ENCODE data around the gene KCNJ6. TPM values are rescaled to one million over a fixed set of nuclear protein-coding genes. Genes with fewer than 3 reads are reported as not detected.

The KCNJ6 gene
- total and polyA plus RNA-seq, 9 of the 15 experiments (the other 6 are each of a cell fraction or from before 2014, with no cell fraction given), result 0.06 to 0.21 (median 0.13) TPM; not detected in 1

GRCh38 chr21:37620401-37620800 lies 295.9 kb downstream of the KCNJ6 start:
- intact Hi-C loops (cut with micrococcal nuclease), result no loop called here
- no peak overlapping the region for H3K4me3 ChIP-seq
- DNase-seq (ENCODE audit: extremely low read depth in 1 of 4, low spot score in 3 of 4) (no peak), ATAC-seq (no peak), FAIRE-seq (no peak)
- no peaks in the 10 kb centered on the region for H3K79me2 ChIP-seq (ENCODE audit: control insufficient read depth, insufficient read depth, low read length)
- no peak overlapping the region for H3K9ac ChIP-seq (ENCODE audit: insufficient read depth in 1 of 2, low read depth in 2 of 2, low read length in 2 of 2)
- TF ChIP-seq NCOA2 (IDR thresholded peaks at IDR 0.05; ENCODE audit: partially characterized antibody in 2 of 2) (no peak), FOS (IDR thresholded peaks at IDR 0.05; ENCODE audit: extremely low read depth, insufficient read length) (no peak), IRF1 (CRISPR knock-in tag; IDR thresholded peaks at IDR 0.05; ENCODE audit: borderline replicate concordance) (no peak), POLR2A (conservative IDR thresholded peaks at IDR 0.05) (no peak), GTF3C2 (IDR thresholded peaks at IDR 0.05; ENCODE audit: borderline replicate concordance, extremely low read depth, insufficient read length) (no peak), ELF2 (CRISPR knock-in tag; IDR thresholded peaks at IDR 0.05) (no peak)
- POLR2A ChIA-PET, result interaction anchor here (0.7 kb wide), 1 partner anchor 187 kb away, joined by 4 read pairs; no protein-coding TSS in a partner anchor
- H2AFZ ChIP-seq (ENCODE audit: low read depth, low read length), result no peak overlapping the region
- CTCF ChIA-PET (ENCODE audit: low intra/inter-chr PET ratio), result no interaction called here
- no peaks in the 10 kb centered on the region for H3K36me3 ChIP-seq (ENCODE audit: control insufficient read depth, insufficient read depth, low read length)
- H3K9me1 ChIP-seq (ENCODE audit: control insufficient read depth, insufficient read depth, low read length), result no peaks in the 10 kb centered on the region
- H3K9me3 ChIP-seq (replicated peaks; ENCODE audit: control insufficient read depth, insufficient read depth, low read depth, low read length), result no peaks in the 10 kb centered on the region
- H4K20me1 ChIP-seq (replicated peaks; ENCODE audit: control insufficient read depth, insufficient read depth, low read length), result no peaks in the 10 kb centered on the region
- H3K4me1 ChIP-seq (replicated peaks in 1 of 2; ENCODE audit: control insufficient read depth in 2 of 2, insufficient read depth in 2 of 2, low read length in 2 of 2), result no peaks in the 10 kb centered on the region; a peak in 1 of 5 replicates
- H3K4me2 ChIP-seq (ENCODE audit: insufficient read depth, low read length), result no peak overlapping the region
- in situ Hi-C loops (cut with MboI), result no loop called here
- BruUV-seq (replicated peaks), result no TSS peak
- no peak overlapping the region for H3K27ac ChIP-seq (ENCODE audit: extremely low read depth, low read depth, low read length)
- peaks cover 25 to 30% of the 10 kb centered on the region in 2 experiments for H3K27me3 ChIP-seq (ENCODE audit: control insufficient read depth in 2 of 2, insufficient read depth in 2 of 2, low read length in 2 of 2)

All from K562 (cell line).